Stimulated activated CD4-positive, alpha-beta T cell treated with anti-CD3 and anti-CD28 coated beads, Interleukin-15, amount 100 ng/mL, for 24 hours (primary cell): ENCODE results near the gene FRMD4B.
"Not testable (repeated sequence)": the region's sequence is repeated elsewhere in the genome, so short reads cannot be mapped to it uniquely, and the experiment has no call there.

Experiments
- DNase-seq: peaks from one replicate; pipeline ENCODE4 v3.0.0-alpha.2; 2020

FRMD4B gene

GRCh38 chr3:69359916-69360315, 26.0 kb downstream of the FRMD4B start:
- DNase-seq, result no peak

DNA sequence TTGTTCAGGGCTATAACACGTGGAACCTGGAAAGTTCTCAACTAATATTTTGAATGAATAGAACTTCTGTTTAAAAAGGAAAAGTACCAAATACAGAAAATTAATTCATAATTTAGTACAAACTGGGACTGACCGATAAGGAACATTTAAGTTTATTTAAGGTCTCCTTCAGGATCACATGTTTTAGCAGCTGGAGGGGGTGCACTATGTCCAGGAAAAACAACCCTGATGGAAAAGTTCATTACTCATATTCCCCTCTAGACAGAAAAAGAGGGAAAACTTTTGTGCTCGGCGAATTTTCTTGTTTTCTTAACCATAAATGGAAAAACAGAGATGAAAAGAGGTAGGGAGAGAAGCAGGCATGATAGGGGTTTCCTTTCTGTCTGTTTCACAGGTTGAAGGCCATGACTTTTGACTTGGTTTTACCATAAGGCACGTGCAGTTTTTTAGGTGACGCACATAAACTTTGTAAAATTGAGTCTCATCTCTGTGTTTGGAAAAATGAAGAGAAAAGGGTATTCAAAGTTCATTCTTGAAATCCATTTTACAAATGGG, 26.5 kb downstream of the FRMD4B start:
- DNase-seq, result no peak

DNA sequence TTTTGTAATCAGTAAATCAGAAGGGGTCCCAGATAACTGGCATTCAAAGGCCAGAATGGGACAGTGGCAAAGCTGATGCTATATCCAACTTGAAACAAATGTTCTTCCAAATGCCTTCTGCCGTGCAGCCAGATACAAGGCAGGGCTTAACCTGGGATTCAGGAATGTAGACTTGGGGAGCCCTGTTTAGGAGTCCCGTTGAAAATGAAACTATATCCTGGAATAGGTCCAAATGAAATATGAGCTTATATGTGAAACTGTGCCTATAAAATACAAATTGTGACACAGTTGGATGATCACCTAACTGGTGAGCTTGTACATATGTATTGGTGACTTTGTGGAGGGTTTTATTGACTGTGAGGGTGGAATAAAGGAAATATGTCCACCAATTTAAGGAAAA, 28.7 kb downstream of the FRMD4B start:
- DNase-seq, result no peak

- no peak for DNase-seq
Observed at GRCh38 chr3:69354948-69355347, 30.9 kb downstream of the FRMD4B start.

GRCh38 chr3:69353503-69353902, 32.4 kb downstream of the FRMD4B start:
- DNase-seq, result no peak

- DNase-seq, result no peak
Observed at GRCh38 chr3:69353088-69353478, 32.8 kb downstream of the FRMD4B start.

DNA sequence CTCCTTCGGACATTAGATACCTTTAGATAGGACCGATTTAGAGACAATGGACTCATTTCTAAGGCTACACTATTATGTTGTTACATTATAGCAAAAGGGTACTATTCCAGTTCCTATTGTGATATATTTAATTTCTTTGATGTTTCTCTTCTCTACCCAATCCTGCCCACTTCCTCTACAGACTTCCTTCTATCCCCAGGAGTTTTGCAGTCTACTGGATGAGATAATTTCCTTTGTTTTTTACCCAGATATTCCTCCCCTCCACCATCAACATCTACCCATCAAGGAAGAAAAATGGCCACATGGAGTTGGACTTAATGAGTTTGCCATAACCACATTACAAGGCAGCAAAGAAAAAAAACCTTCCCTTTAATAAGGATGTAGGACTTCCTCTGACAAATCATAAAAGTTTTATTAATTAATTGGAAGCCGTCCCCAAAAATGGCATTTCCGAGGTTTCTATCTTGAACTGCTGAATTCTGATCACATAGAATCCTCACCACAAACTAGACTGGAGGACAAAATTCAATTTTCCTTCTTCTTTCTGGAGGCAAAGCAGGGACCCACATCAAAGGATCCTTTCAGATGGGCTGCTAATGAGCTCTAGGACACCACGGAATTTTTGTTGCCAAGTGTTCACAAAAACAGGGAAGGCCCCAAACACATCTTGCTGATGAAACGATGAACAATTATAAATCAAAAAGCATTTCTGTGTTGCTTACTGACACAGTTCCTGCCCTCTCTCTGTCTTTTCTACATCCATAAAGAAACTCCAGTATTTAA, 33.4 kb downstream of the FRMD4B start:
- DNase-seq, result no peak

DNA sequence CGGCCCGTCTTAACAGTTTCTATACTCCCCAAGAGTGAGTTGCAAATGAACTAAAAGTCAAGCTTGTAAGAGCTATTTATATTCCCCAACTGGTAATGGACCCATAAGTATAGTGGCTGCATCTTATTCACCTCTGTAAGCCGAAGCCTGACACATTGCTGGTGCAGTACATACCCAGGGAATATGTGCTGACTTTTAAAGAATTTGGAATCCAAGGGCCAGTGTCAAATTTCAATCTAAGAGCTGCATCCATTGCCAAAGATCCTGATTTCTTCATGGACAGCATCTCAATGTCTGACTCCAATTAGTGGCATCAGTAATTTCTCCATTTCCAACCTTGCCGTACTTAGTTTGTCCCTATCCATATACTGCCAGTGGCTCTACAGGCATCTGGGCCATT, 42.0 kb downstream of the FRMD4B start:
- no peak for DNase-seq

GRCh38 chr3:69342074-69342473, 43.8 kb downstream of the FRMD4B start:
- no peak for DNase-seq

DNA sequence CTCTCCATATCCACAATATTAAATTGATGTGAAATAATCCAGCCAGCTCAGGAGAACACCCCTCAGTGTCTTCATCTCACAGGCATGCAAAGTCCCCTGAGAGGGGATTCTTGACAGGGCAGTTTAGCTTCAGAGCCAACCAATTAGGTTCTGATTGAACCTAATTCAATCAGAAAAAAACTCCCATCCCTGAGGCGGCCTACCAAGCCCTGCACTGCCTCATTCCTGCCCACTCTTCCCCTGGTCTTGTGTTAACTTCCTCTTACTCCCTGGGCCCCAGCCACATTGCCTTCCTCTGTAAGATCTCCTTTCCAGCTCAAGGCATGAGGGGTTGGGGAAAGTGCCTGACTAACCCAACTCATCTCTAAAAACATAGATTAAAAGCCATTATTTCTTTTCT, 46.1 kb downstream of the FRMD4B start:
- no peak for DNase-seq

DNA sequence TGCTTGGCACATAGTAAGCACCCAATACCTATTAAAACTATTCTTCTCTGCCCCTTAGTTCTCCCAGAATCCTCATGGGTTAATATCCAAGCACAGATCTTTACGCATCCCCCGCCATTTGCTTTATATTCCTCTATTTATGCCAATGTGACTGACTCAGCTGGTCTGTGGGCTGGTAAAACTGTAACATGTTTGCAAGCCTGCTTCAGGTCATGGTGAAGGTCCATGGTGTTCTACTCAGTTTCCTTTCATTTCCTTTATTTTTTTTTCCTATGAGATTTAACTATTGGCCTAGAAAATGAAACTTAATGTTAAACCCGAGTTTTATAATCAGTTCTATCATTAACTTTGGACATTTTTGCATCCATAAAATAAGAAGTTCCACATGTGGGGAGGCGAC, 47.0 kb downstream of the FRMD4B start:
- no peak for DNase-seq

DNA sequence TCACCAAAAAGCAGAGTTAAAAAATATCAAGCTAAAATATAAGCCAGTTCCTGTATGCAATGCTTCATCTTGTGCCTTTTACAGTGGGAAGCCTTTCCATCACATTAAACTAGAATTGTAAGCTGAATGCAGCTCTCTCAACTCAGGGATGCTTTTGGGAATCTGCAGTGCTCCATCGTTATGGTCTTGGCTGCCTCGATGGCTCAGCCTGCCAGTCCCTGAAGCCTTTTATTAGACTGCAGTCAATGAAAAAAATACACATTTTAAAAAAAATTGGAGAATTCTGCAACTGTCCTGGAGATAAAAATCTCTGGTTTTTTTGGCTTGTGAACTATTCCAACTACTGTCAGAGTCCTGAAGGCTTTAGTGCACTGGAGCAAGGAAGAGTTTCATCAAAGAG, 53.0 kb downstream of the FRMD4B start:
- DNase-seq, result no peak

DNA sequence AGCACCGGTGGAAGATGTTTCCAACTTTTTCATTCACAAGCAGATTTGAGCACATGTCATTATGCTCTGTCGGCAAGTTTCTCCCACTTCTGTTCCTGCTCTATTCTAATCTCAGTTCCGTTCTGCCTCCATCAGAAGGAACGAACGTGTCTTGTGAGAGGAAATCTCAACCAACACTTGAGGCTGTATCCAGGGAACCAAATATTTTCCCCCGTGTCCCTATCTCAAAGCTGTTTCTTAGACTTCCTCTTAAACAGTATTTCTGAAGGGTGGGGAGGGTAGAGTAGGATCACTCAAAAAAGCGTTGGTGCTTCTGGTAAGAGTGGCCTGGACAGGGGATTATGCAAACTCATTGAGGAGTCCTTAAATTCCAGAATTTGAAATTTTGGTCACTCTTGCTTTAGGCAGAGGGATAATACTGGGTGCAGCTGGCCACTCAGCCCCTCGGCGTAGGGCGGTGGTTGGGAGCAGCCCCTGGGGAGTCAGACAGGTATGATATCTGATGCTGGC, 54.9 kb downstream of the FRMD4B start:
- DNase-seq, result no peak

- DNase-seq, result no peak
Observed at GRCh38 chr3:69329892-69330291, 56.0 kb downstream of the FRMD4B start.

- no peak for DNase-seq
Observed at GRCh38 chr3:69328963-69329302, 57.0 kb downstream of the FRMD4B start.

- DNase-seq, result no peak
Observed at GRCh38 chr3:69328103-69328962, 57.6 kb downstream of the FRMD4B start.

GRCh38 chr3:69326855-69327300, 59.0 kb downstream of the FRMD4B start:
- DNase-seq, result peak; percentile 75

DNA sequence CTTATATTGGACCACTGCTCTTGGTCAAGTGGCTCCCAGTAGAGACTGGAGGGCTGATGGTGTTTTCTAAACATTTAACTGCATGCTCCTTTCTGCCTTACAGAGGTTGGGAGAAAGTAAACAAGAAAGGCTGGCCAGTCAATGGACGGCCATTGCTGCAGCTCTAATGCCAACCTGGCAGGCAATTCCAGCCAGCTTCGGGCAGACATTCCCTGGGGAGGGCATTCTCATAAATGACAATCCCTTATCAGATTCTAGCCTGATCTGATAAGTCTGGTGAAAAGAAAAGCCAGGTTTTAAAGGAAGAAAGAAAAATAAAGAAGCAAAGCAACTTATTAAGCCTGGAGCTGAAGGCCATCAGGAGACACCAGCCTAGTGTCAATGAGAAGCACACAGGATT, 60.7 kb downstream of the FRMD4B start:
- no peak for DNase-seq

DNA sequence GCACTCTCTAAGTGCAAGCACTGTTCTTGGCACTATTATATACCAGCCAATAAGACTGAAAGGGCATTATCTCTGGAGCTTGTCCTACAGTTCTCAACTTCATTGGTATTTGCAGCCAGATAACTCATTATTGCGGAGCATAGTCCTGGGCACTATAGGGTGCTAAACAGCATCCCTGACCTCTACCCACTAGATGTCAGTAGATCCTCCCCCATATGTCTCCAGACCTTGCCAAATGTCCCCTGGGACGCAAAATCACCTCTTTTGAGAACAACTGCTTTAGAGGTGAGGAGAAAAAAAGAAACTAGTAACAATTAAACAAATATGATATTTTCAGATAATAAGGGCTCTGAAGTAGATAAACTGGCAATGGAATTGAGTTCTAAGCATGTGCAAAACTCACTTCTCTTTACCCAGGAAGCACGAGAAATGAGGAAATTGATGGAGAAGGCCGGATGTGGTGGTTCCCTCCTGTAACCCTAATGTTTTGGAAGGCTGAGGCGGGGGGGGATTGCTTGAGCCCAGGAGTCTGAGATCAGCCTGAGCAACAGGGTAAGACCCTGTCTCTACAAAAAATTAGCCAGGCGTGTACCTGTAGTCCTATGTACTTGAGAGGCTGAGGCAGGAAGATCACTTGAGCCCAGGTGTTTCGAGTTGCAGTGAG, 61.4 kb downstream of the FRMD4B start:
- no peak for DNase-seq

DNA sequence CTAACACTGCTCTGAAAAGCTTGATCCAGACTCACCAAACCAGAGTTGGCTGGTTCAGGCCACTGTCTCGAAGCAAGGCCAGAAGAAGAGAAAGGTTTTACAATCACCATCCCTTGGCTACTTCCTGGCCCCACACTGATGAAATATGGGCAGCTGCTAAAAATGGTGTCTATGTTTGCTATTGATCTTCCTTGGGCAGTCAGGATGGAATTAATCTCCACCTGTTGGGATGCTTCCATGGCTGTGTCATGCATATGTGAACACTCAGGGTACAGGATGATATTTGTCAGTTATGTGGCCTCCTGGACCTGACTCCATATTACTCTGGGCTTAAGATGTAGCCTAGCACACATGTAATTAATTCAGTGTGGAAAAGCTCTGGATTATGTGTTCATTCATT, 61.9 kb downstream of the FRMD4B start:
- DNase-seq, result no peak

DNA sequence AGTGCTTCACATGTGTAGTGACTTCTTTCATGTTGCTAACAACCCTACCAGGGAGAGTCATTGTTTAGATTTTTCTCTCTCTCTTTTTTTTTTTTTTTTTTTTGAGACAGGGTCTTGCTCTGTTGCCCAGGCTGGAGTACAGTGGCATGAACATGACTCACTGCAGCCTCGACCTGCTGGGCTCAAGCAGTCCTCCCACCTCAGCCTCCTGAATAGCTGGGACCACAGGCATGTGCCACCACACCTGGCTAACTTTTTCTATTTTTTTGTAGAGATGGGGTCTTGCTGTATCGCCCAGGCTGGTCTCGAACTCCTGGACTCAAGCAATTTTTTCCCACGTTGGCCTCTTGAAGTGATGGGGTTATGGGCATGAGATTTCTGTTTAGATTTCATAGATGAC, 63.4 kb downstream of the FRMD4B start:
- DNase-seq, result not testable (repeated sequence)

GRCh38 chr3:69322158-69322509, 63.8 kb downstream of the FRMD4B start:
- DNase-seq, result no peak
